D721Med (cell line): ENCODE measurements around the gene IL6ST.

ENCODE experiments used
- DNase-seq: peaks from one replicate; pipeline ENCODE4 v3.0.0; 2011; ENCODE audit warnings: low spot score; ENCODE audit not compliant: insufficient read length
- FAIRE-seq: peaks from 2 replicates; lab custom pipeline; 2011; peaks lifted over from hg19 to GRCh38; lab: Jason Lieb, UNC
- TF ChIP-seq, protein P1 (sequence below): IDR thresholded peaks from 2 replicates; pipeline ENCODE4 v1.5.1; 2012; ENCODE audit warnings: mild to moderate bottlenecking, control low read depth; ENCODE audit not compliant: insufficient read depth; ENCODE audit errors: missing control alignments

The IL6ST gene

DNA sequence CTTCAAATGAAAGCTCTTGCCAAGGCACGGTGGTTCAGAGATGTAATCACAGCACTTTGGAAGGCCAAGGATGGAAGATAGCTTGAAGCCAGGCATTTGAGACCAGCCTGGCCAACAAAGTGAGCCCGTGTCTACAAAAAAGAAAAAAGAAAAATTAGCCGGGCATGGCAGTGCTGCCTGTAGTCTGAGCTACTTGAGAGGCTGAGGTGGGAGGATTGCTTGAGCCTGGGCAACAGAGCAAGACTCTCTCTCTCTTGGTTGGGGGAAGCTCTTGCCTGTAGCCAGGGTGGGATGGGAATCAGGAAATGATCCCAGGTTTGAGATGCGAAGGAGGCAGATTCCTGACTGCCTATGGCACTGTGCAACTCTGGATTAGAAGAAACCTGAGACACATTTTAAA is 62.1 kb downstream of the IL6ST start:
- no peak for FAIRE-seq
- TF ChIP-seq, protein P1, sequence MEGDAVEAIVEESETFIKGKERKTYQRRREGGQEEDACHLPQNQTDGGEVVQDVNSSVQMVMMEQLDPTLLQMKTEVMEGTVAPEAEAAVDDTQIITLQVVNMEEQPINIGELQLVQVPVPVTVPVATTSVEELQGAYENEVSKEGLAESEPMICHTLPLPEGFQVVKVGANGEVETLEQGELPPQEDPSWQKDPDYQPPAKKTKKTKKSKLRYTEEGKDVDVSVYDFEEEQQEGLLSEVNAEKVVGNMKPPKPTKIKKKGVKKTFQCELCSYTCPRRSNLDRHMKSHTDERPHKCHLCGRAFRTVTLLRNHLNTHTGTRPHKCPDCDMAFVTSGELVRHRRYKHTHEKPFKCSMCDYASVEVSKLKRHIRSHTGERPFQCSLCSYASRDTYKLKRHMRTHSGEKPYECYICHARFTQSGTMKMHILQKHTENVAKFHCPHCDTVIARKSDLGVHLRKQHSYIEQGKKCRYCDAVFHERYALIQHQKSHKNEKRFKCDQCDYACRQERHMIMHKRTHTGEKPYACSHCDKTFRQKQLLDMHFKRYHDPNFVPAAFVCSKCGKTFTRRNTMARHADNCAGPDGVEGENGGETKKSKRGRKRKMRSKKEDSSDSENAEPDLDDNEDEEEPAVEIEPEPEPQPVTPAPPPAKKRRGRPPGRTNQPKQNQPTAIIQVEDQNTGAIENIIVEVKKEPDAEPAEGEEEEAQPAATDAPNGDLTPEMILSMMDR, result no peak
- no peak for DNase-seq

DNA sequence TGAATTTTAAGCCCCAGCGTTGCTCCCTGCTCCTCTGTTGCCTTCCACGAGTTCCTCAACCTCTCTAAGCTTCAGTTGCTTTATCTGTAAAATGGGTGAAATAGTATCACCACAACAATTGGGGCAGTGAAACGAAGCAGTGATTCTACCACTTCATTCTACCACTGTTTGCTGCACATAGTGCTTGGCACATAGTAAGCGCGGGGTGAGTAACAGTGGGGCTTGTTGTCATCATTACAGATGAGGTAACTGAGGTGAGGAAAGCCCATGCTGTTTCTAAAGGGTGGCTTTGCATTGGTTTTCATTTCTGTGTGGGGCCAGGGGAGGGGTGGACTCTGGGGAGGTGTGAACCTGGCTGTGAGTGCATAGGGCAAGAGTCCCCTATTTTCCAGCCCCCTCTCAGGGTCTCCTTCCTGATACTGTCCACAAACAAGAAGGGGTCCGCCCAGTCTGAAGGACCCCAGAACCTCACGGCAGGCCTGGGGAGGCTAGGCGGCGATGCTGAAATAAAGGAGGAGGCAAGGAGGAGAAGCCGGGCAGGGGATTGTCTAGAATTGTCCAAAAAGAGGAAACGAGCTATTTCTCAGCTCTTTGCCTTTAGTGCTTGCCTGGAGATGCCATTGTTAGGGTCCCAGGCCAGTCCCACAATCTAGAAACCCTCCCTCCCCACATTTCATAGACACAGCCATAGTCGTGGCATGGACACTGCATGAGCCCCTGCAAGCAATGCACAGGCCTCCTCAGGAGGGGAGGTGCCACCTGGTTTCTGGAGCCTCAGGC is 65.6 kb downstream of the IL6ST start:
- TF ChIP-seq, protein P1, result no peak

DNA sequence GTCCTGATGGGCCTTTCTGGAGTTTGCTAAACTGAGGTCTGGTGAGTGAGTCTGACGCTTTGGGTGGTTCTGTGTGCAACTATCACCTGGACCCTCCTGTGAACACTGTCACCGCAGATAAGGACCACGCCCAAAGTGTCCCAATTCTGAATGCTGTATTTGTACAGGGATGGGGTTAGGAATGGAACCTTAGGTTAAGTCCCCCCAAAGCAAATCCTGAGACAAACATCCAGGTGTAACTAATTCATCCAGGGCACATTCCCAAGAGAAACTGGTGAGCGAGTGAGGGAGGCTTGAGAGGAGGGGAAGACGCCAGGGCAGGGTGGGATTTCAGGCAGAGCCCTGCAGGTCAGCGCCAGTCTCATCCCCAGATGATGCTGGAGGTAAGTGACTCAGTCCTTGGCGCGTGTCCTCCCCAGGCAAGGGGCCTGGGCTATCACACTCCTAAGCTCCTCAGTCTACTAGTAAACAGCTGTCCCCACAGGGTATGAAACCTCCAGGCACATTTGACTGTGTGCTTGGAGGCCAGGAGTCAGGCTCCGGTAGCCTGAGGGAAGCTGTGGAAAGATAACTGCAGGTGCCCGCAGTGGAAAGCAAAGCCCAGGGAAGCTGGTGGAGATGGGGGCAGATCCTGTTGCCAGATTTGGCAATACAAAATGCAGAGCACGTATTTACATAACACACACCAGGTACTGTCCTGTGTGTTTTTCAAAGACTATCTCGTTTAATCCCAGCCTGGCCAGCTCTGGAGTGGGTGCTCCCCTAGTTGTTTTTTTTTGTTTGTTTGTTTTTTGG is 66.7 kb downstream of the IL6ST start:
- no peak for FAIRE-seq
- DNase-seq, result no peak
- TF ChIP-seq, protein P1, result no peak

More for the DNA sequence above, 65.6 kb downstream of the IL6ST start:
- no peak for FAIRE-seq
- no peak for DNase-seq

DNA sequence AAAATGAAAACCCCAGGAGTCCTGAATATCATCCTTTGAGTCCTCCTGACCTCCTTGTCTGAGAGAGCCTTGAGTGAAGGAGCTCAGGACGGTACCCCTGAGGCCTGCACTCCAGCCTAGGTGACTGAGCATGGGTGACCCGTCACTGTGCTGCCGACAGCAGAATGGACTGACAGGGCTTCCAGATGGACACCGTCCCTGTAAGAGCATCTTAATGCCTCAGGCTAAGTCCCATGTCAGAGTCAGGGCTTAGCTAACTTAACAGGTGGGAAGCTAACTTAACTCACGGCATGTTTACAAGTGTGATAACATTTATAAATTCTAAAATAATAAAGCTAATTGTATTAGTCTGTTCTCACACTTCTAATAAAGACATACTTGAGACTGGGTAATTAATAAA is 68.3 kb downstream of the IL6ST start:
- TF ChIP-seq, protein P1, result no peak
- DNase-seq, result no peak
- FAIRE-seq, result no peak

DNA sequence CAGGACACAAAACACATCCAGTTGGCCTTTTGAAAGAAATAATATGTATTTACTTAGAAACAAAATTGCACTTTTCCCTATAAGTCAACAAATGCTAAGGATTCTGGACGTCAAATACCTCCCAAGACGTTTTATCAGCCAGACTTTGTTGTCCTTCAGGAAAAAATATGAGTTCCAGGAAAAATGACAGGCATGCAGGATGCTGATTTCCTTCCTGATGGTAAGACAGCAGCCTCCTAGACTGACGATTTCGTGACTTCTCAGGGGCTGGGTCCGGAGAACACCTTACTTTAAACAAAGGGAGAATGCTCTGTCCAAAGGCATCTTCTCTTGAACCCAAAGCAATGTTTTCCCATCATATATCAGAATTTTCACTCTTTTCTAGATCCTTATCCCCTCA is 69.1 kb downstream of the IL6ST start:
- no peak for DNase-seq
- no peak for FAIRE-seq
- TF ChIP-seq, protein P1, result no peak

DNA sequence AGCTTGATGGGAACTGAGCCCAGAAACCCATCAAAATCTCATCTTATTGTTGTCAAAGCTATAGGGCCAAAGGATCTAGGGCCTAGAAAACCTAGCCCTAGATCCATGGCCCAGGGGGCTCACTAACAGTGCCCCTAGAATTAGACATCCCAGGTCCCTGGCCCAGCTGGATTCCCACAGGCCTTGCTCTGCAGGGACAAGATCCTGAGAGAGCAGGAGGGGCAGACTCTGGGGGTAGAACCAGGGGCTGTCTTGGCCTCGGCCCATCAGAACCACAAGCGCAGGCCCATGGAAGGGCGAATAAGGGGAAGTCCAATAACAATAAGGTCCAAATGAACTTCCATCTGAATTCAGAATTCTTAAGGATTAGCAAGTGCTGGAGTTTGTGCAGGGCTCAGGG is 69.6 kb downstream of the IL6ST start:
- TF ChIP-seq, protein P1, result no peak
- DNase-seq, result no peak
- no peak for FAIRE-seq

DNA sequence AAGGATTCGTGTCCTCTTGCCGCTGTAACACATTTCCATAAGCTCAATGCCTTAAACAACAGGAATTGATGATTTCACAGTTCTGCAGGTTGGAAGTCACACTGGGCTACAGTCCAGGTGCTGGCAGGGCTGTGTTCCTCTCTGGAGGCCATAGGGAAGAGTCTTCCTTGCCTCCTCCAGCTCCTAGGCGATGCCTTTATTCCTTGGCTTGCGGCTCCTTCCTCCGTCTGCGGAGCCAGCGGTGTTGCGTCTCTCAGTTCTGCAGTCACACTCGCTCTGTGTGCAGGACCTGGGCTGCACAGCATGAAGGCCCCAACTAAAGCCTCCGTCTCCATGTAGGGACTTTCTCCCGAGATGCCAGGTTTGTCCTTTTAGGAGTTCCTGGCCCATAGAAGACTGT is 70.0 kb downstream of the IL6ST start:
- DNase-seq, result no peak
- TF ChIP-seq, protein P1, result no peak
- FAIRE-seq, result no peak
